SU-DHL-6 (cell line): ENCODE measurements around the gene CGAS.

Experiments
- EZH2phosphoT487 ChIP-seq: fragments of 200-600 bp; sonication (generic), shearing (Covaris generic); conservative IDR thresholded peaks from 2 replicates; pipeline ENCODE4 v1.6.1; 2018; ENCODE audit warnings: mild to moderate bottlenecking, antibody characterized with exemption, low read length, moderate library complexity, mixed read lengths
- TF ChIP-seq, protein P1 (sequence below): fragments of 200-600 bp; sonication (generic); IDR thresholded peaks from one replicate; pipeline ENCODE4 v1.5.1; 2017; ENCODE audit warnings: antibody characterized with exemption, mild to moderate bottlenecking, low read length, moderate library complexity; ENCODE audit not compliant: insufficient read depth, poor library complexity, severe bottlenecking

DNA sequence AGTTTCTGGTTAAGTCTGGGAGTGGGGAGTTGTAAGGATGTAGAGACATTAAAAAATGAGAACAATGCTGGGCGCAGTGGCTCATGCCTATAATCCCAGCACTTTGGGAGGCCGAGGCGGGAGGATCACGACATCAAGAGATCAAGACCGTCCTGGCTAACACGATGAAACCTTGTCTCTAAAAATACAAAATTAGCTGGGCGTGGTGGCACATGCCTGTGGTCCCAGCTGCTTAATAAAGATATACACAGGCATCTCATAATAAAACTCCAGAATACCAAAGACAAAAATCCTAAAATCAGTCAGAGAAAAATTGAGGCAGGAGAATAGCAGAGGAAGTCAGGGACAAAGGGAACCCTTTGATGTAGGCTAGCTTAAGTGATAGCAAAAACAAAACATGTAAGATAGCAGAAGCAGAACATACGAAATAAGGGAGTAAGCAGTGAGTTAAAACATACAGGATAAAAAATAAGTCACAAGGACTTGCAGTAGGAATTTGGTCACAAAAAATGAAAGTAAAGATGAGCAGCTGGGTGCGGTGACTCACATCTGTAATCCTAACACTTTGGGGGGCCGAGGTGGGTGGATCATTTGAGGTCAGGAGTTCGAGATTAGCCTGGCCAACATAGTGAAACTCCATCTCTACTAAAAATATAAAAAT lies 33.9 kb downstream of the CGAS start:
- TF ChIP-seq, protein P1, sequence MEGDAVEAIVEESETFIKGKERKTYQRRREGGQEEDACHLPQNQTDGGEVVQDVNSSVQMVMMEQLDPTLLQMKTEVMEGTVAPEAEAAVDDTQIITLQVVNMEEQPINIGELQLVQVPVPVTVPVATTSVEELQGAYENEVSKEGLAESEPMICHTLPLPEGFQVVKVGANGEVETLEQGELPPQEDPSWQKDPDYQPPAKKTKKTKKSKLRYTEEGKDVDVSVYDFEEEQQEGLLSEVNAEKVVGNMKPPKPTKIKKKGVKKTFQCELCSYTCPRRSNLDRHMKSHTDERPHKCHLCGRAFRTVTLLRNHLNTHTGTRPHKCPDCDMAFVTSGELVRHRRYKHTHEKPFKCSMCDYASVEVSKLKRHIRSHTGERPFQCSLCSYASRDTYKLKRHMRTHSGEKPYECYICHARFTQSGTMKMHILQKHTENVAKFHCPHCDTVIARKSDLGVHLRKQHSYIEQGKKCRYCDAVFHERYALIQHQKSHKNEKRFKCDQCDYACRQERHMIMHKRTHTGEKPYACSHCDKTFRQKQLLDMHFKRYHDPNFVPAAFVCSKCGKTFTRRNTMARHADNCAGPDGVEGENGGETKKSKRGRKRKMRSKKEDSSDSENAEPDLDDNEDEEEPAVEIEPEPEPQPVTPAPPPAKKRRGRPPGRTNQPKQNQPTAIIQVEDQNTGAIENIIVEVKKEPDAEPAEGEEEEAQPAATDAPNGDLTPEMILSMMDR = no peak
- TF ChIP-seq EZH2phosphoT487 = no peak
